HG03045 (cell line): Measurements from ENCODE around the gene TPCN2.

Source experiments
- ATAC-seq: cut with Tn5 transposase; IDR thresholded peaks from one replicate; pipeline ENCODE4 v1.9.1; 2021; ENCODE audit warnings: mild to moderate bottlenecking, moderate library complexity; ENCODE audit not compliant: unreplicated experiment

TPCN2 gene

GRCh38 chr11:69010361-69010891 lies 38.3 kb upstream of the TPCN2 start:
- no peak for ATAC-seq

- ATAC-seq, result no peak
Measured at GRCh38 chr11:69010964-69011623, 37.6 kb upstream of the TPCN2 start.

GRCh38 chr11:69011624-69012091 lies 37.1 kb upstream of the TPCN2 start:
- ATAC-seq, result no peak

GRCh38 chr11:69012092-69013008 lies 36.4 kb upstream of the TPCN2 start:
- no peak for ATAC-seq

- no peak for ATAC-seq
Measured at GRCh38 chr11:69013009-69013951, 35.5 kb upstream of the TPCN2 start, which contains the start of gene MRGPRF. MRGPRF (minus strand) TSS chr11:69013246; CDS start chr11:69009901, 3,345 bp downstream.

- no peak for ATAC-seq
Measured at GRCh38 chr11:69014084-69014851, 34.5 kb upstream of the TPCN2 start.

- no peak for ATAC-seq
Measured at GRCh38 chr11:69014898-69015549, 33.7 kb upstream of the TPCN2 start.

GRCh38 chr11:69017951-69018350 lies 30.8 kb upstream of the TPCN2 start:
- ATAC-seq, result no peak

- ATAC-seq, result no peak
Measured at GRCh38 chr11:69018924-69019323, 29.8 kb upstream of the TPCN2 start.

GRCh38 chr11:69022260-69022659 lies 26.5 kb upstream of the TPCN2 start:
- no peak for ATAC-seq

- no peak for ATAC-seq
Measured at GRCh38 chr11:69024509-69024908, 24.2 kb upstream of the TPCN2 start.

GRCh38 chr11:69027704-69028372 lies 20.9 kb upstream of the TPCN2 start:
- no peak for ATAC-seq

- ATAC-seq, result no peak
Measured at GRCh38 chr11:69030301-69030700, 18.4 kb upstream of the TPCN2 start.

GRCh38 chr11:69032833-69033232 lies 15.9 kb upstream of the TPCN2 start:
- no peak for ATAC-seq

GRCh38 chr11:69033431-69033830 lies 15.3 kb upstream of the TPCN2 start:
- ATAC-seq, result no peak

- no peak for ATAC-seq
Measured at GRCh38 chr11:69034123-69034867, 14.4 kb upstream of the TPCN2 start.

- no peak for ATAC-seq
Measured at GRCh38 chr11:69035150-69035945, 13.4 kb upstream of the TPCN2 start.
